Stimulated activated CD4-positive, alpha-beta T cell treated with anti-CD3 and anti-CD28 coated beads, Interleukin-1b, Interleukin-23, amount 100 ng/mL, for 48 hours (primary cell): ENCODE data around the gene MRPL30.
"Not testable (repeated sequence)": the region's sequence is repeated elsewhere in the genome, so short reads cannot be mapped to it uniquely, and the experiment has no call there.

ENCODE experiments used
- DNase-seq: peaks from one replicate; pipeline ENCODE4 v3.0.0-alpha.2; 2020

Gene MRPL30

GRCh38 chr2:99187011-99187410 lies 6.0 kb downstream of the MRPL30 start:
- no peak for DNase-seq

GRCh38 chr2:99188357-99188756 lies 7.4 kb downstream of the MRPL30 start:
- DNase-seq = no peak

GRCh38 chr2:99190548-99190947 lies 9.6 kb downstream of the MRPL30 start:
- DNase-seq = no peak

GRCh38 chr2:99192364-99192763 lies 11.4 kb downstream of the MRPL30 start:
- DNase-seq = not testable (repeated sequence)

- no peak for DNase-seq
Observed at GRCh38 chr2:99198103-99198841, 17.3 kb downstream of the MRPL30 start.

GRCh38 chr2:99200076-99200800 lies 19.3 kb downstream of the MRPL30 start:
- no peak for DNase-seq

- no peak for DNase-seq
Observed at GRCh38 chr2:99201959-99202678, 21.1 kb downstream of the MRPL30 start.

GRCh38 chr2:99205491-99205890 lies 24.5 kb downstream of the MRPL30 start:
- DNase-seq = no peak

- DNase-seq = no peak
Observed at GRCh38 chr2:99216096-99216495, 35.1 kb downstream of the MRPL30 start.

GRCh38 chr2:99217929-99218501 lies 37.0 kb downstream of the MRPL30 start:
- DNase-seq = no peak

- DNase-seq = not testable (repeated sequence)
Observed at GRCh38 chr2:99233177-99233576, 52.2 kb downstream of the MRPL30 start.

- DNase-seq = no peak
Observed at GRCh38 chr2:99238599-99238998, 57.6 kb downstream of the MRPL30 start.

GRCh38 chr2:99240431-99240830 lies 59.4 kb downstream of the MRPL30 start:
- no peak for DNase-seq

GRCh38 chr2:99242151-99242550 lies 61.2 kb downstream of the MRPL30 start:
- DNase-seq = no peak
